Body of pancreas (tissue), 4 donors: ENCODE measurements around the gene DLD. TPM values are rescaled to one million over a fixed set of nuclear protein-coding genes. Genes with fewer than 3 reads are reported as not detected.

ENCODE experiments used
- ATAC-seq: fragments of 150-250 bp; one replicate; pipeline ENCODE4 v1.9.1; 2016
- DNase-seq, 4 donors: peaks; one replicate each; pipeline ENCODE4 v3.0.0-alpha.2; 2019
- H3K27ac ChIP-seq, 4 donors: fragments of 200-600 bp; sonication (generic); 1 replicate in 3 of 4; 2 replicates in 1 of 4; pipeline versions ENCODE4 v1.5.1 to v1.6.1; 2016 to 2019; ENCODE audit warnings: mild to moderate bottlenecking in 1 of 4, mixed read lengths in 1 of 4, moderate library complexity in 1 of 4
- H3K27me3 ChIP-seq, 2 donors: fragments of 200-600 bp; sonication (generic); one replicate each; pipeline ENCODE4 v1.6.0; 2016; ENCODE audit warnings: mild to moderate bottlenecking in 1 of 2
- H3K36me3 ChIP-seq, 2 donors: fragments of 200-600 bp; sonication (generic); replicated peaks in 1 of 2; 2 replicates each; pipeline ENCODE4 v1.5.1; 2016; ENCODE audit warnings: low read depth in 2 of 2; ENCODE audit not compliant: insufficient read depth in 1 of 2
- H3K4me1 ChIP-seq: fragments of 200-600 bp; sonication (generic); one replicate; pipeline ENCODE4 v1.6.0; 2016
- H3K4me3 ChIP-seq, 2 donors: fragments of 200-600 bp; sonication (generic); 1 replicate in 1 of 2; 2 replicates in 1 of 2; pipeline ENCODE4 v1.5.1; 2016 to 2019
- H3K9me3 ChIP-seq, 3 donors: fragments of 200-600 bp; sonication (generic); 1 replicate in 2 of 3; 2 replicates in 1 of 3; pipeline ENCODE4 v1.5.1; 2016
- POLR2A ChIP-seq, 3 donors: fragments of 450-650 bp; IDR thresholded peaks; one replicate each; pipeline ENCODE4 v1.6.1; 2016; ENCODE audit warnings: antibody characterized with exemption in 3 of 3, mild to moderate bottlenecking in 2 of 3
- whole genome bisulfite sequencing, 2 donors: methylation state at CpG; one replicate each; pipeline ENCODE4 v1.1.5; 2017; 5-methylcytosine and 5-hydroxymethylcytosine counted together
- intact Hi-C: fragments of 100-400 bp; cut with DNase I; formaldehyde crosslinking; loops from one replicate; pipeline ENCODE4 v1.15.1; 2023
- total RNA-seq, 2 donors: library from RNA; depleted of rRNA; stranded (reverse); fragments of >200 nt; gene quantifications; one replicate each; pipeline ENCODE4 v1.1.0, GENCODE V29; 2016
- TF ChIP-seq, protein P1 (sequence below), 7 experiments: fragments of 450-650 bp in 4 of 7; fragments of 200-600 bp in 3 of 7; sonication (generic) in 3 of 7; IDR thresholded peaks; one replicate each; pipeline ENCODE4 v1.5.1; 2016 to 2019; ENCODE audit warnings: antibody characterized with exemption in 7 of 7

DLD gene
- total RNA-seq, 2 donors from 2014 or later, result 53.7 to 123 TPM

DNA sequence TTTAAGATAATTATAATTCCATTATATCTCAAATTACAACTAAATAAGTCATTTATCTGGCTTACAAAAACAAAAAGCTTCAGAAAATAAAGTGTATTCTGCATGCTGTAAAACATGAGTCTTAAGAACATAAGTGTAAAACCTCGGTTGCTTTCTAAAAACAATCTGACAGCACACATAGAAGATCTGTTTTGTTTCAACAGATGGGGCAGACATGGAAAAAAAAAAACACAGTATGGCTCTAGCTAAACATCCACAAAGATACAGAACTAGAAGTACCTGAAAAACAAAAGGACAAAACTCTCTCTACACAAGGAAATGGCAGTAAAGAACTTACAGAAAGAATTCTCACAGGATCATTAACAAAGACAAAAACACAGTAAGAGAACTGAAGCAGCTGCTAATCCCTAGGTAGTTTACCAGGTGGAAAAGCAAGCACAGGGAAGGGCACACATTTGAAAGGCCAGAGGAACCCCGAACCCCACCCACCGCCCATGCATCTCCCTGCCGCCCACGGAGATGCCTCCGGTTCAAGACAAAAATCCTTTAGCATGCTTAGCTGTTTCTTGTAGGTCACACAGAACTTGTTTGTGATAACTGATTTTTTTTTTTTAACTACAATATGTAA, 42.5 kb downstream of the DLD start:
- Histone ChIP-seq H3K4me3 (no peak overlapping the region), H3K36me3 (peaks cover 0 to 19% of the 10 kb centered on the region in 2 donors), H3K27ac (no peak overlapping the region), H3K4me1 (no peaks in the 10 kb centered on the region), H3K9me3 (no peaks in the 10 kb centered on the region), H3K27me3 (no peaks in the 10 kb centered on the region)
- intact Hi-C loops, result no loop called here
- no peak for DNase-seq
- ATAC-seq, result no peak
- WGBS, 2 donors, result 70 to 80% methylated on average over 6 of the region's 6 CpGs
- TF ChIP-seq POLR2A (IDR thresholded peaks at IDR 0.05), result no peak
- TF ChIP-seq, protein P1, sequence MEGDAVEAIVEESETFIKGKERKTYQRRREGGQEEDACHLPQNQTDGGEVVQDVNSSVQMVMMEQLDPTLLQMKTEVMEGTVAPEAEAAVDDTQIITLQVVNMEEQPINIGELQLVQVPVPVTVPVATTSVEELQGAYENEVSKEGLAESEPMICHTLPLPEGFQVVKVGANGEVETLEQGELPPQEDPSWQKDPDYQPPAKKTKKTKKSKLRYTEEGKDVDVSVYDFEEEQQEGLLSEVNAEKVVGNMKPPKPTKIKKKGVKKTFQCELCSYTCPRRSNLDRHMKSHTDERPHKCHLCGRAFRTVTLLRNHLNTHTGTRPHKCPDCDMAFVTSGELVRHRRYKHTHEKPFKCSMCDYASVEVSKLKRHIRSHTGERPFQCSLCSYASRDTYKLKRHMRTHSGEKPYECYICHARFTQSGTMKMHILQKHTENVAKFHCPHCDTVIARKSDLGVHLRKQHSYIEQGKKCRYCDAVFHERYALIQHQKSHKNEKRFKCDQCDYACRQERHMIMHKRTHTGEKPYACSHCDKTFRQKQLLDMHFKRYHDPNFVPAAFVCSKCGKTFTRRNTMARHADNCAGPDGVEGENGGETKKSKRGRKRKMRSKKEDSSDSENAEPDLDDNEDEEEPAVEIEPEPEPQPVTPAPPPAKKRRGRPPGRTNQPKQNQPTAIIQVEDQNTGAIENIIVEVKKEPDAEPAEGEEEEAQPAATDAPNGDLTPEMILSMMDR (IDR thresholded peaks at IDR 0.05), result no peak

DNA sequence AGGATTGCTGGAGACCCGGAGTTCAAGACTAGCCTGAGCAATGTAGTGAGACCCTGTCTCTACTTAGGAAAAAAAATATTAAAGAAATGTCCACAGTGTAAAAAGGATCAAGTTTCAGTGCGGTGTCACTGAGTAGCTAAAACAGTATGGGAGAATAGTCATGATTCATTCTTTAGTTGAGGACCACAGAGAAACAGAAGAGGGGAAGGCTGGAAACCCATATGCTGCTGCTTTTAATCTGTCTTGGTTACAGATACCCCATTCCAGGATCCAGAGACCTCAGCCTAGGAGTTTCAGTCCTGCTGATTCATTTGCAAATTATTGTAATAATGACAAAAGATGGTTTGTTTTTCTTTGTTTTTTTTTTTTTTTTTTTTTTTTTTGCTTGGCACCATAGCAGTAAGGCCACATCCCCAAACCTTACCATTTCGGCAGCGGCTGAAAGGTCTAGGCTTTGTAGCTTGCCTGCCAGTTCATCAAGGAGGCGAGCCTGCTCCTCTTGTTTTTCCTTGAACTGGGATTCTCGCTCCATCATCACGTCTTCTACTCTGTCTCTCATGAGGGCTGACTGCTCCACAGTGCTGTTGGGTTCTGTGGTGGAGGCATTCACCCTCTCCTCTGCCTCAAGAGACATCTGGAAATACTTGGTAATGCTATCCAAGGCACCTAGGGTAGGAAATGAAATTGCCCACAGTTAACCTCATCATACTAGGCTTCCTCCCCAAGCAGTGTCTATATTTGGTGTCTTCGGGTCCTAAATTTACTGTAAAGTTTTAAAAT, 44.2 kb downstream of the DLD start:
- H3K4me1 ChIP-seq, result no peaks in the 10 kb centered on the region

DNA sequence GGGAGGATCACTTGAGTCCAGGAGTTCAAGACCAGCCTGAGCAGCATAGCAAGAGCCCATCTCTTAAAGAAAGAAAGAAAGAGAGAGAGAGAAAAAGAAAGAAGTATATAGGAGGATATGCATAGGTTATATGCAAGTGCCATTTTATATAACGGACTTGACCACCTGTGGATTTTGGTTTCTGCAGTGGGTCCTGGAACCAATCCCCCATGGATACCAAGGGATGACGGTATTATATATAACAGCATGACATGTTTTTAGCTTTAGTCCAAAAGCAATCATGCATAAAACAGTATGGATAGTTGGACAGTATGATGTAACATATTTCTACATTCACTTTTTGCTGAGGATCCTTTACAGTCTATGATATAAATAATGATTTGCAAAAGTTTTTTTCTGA, 45.3 kb downstream of the DLD start:
- intact Hi-C loops, result no loop called here
- H3K9me3 ChIP-seq, result no peaks in the 10 kb centered on the region
- ATAC-seq, result no peak
- no peak overlapping the region for H3K4me3 ChIP-seq
- TF ChIP-seq, protein P1 (IDR thresholded peaks at IDR 0.05), result no peak
- no peak for TF ChIP-seq POLR2A (IDR thresholded peaks at IDR 0.05)
- H3K4me1 ChIP-seq, result no peaks in the 10 kb centered on the region
- peaks cover 0 to 8% of the 10 kb centered on the region in 2 donors for H3K36me3 ChIP-seq
- no peaks in the 10 kb centered on the region for H3K27me3 ChIP-seq
- 98% methylated on average over 2 of the region's 2 CpGs for WGBS, 2 donors
- DNase-seq, result no peak
- no peak overlapping the region for H3K27ac ChIP-seq

More for the DNA sequence above, 44.2 kb downstream of the DLD start:
- intact Hi-C loops, result no loop called here
- no peak for ATAC-seq
- WGBS, 2 donors, result 83 to 93% methylated on average over 8 of the region's 8 CpGs
- DNase-seq, result no peak
- TF ChIP-seq, protein P1 (IDR thresholded peaks at IDR 0.05), result no peak
- TF ChIP-seq POLR2A (IDR thresholded peaks at IDR 0.05), result no peak
- no peaks in the 10 kb centered on the region for H3K27me3 ChIP-seq
- H3K4me3 ChIP-seq, result no peak overlapping the region
- peaks cover 0 to 12% of the 10 kb centered on the region in 2 donors for H3K36me3 ChIP-seq
- no peaks in the 10 kb centered on the region for H3K9me3 ChIP-seq
- H3K27ac ChIP-seq, result no peak overlapping the region

DNA sequence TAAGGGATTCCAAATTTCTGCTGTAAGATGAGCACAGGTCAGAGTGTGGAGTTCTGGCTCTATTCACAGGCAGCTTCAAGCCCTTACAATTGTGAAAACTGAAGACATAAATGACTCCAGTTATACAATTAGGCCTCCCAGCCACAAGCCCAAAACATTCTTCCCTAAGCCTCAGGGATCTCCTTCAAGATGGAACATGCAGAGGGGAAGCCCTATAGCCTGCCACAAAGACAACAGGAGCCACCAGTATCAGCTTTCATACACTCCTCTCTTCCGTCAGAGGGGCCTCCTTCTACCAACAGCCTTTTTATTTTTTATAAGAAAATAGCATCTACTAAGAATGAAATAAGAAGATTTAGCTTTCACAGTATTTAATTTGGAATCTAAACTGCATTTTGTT, 46.5 kb downstream of the DLD start:
- H3K4me1 ChIP-seq, result no peaks in the 10 kb centered on the region
- TF ChIP-seq POLR2A (IDR thresholded peaks at IDR 0.05), result no peak
- TF ChIP-seq, protein P1 (IDR thresholded peaks at IDR 0.05), result no peak

More for the DNA sequence above, 46.5 kb downstream of the DLD start:
- H3K27me3 ChIP-seq, result no peaks in the 10 kb centered on the region
- intact Hi-C loops, result no loop called here
- no peaks in the 10 kb centered on the region for H3K9me3 ChIP-seq
- no peak for ATAC-seq
- H3K4me3 ChIP-seq, result no peak overlapping the region
- WGBS, 2 donors, result 94 to 96% methylated on average over 1 of the region's 1 CpG
- peaks cover 0 to 6% of the 10 kb centered on the region in 2 donors for H3K36me3 ChIP-seq
- DNase-seq, result no peak
- H3K27ac ChIP-seq, result no peak overlapping the region
